Neutrophil (primary cell): Measurements from ENCODE around the gene TMEM186.

Experiments
- H3K27ac ChIP-seq: fragments of 200-600 bp; sonication (generic); 2 replicates; pipeline ENCODE4 v1.5.1; 2016; ENCODE audit warnings: mild to moderate bottlenecking, moderate library complexity
- H3K27me3 ChIP-seq: fragments of 200-600 bp; sonication (generic); 2 replicates; pipeline ENCODE4 v1.6.0; 2016; ENCODE audit warnings: mild to moderate bottlenecking
- H3K36me3 ChIP-seq: fragments of 200-600 bp; sonication (generic); 2 replicates; pipeline ENCODE4 v1.5.1; 2017
- H3K4me1 ChIP-seq, 2 experiments: fragments of 200-600 bp in 1 of 2; sonication (generic) in 1 of 2; 1 replicate in 1 of 2; 2 replicates in 1 of 2; pipeline versions ENCODE4 v1.5.1 to v1.6.1; 2013 to 2016; ENCODE audit warnings: low read depth in 1 of 2, low read length in 1 of 2, mild to moderate bottlenecking in 1 of 2, moderate library complexity in 1 of 2; ENCODE audit not compliant: control insufficient read depth in 1 of 2, insufficient read depth in 1 of 2
- H3K4me3 ChIP-seq, 2 experiments: fragments of 200-600 bp in 1 of 2; sonication (generic) in 1 of 2; 1 replicate in 1 of 2; 2 replicates in 1 of 2; pipeline ENCODE4 v1.5.1; 2013 to 2016; ENCODE audit warnings: low read depth in 1 of 2, low read length in 1 of 2, mild to moderate bottlenecking in 1 of 2, moderate library complexity in 1 of 2
- H3K9me3 ChIP-seq: fragments of 200-600 bp; sonication (generic); 2 replicates; pipeline ENCODE4 v1.5.1; 2016
- TF ChIP-seq, protein P1 (sequence below): fragments of 200-600 bp; sonication (generic); IDR thresholded peaks from 2 replicates; pipeline ENCODE4 v1.5.1; 2016; ENCODE audit warnings: antibody characterized with exemption

Gene TMEM186

GRCh38 chr16:8822403-8822802, 25.0 kb upstream of the TMEM186 start:
- peaks cover 13 to 26% of the 10 kb centered on the region in 2 experiments for H3K4me1 ChIP-seq
- no peaks in the 10 kb centered on the region for H3K9me3 ChIP-seq
- no peak overlapping the region for H3K27ac ChIP-seq
- TF ChIP-seq, protein P1, sequence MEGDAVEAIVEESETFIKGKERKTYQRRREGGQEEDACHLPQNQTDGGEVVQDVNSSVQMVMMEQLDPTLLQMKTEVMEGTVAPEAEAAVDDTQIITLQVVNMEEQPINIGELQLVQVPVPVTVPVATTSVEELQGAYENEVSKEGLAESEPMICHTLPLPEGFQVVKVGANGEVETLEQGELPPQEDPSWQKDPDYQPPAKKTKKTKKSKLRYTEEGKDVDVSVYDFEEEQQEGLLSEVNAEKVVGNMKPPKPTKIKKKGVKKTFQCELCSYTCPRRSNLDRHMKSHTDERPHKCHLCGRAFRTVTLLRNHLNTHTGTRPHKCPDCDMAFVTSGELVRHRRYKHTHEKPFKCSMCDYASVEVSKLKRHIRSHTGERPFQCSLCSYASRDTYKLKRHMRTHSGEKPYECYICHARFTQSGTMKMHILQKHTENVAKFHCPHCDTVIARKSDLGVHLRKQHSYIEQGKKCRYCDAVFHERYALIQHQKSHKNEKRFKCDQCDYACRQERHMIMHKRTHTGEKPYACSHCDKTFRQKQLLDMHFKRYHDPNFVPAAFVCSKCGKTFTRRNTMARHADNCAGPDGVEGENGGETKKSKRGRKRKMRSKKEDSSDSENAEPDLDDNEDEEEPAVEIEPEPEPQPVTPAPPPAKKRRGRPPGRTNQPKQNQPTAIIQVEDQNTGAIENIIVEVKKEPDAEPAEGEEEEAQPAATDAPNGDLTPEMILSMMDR, result no peak
- no peaks in the 10 kb centered on the region for H3K36me3 ChIP-seq
- H3K4me3 ChIP-seq, result no peak overlapping the region
- no peaks in the 10 kb centered on the region for H3K27me3 ChIP-seq

DNA sequence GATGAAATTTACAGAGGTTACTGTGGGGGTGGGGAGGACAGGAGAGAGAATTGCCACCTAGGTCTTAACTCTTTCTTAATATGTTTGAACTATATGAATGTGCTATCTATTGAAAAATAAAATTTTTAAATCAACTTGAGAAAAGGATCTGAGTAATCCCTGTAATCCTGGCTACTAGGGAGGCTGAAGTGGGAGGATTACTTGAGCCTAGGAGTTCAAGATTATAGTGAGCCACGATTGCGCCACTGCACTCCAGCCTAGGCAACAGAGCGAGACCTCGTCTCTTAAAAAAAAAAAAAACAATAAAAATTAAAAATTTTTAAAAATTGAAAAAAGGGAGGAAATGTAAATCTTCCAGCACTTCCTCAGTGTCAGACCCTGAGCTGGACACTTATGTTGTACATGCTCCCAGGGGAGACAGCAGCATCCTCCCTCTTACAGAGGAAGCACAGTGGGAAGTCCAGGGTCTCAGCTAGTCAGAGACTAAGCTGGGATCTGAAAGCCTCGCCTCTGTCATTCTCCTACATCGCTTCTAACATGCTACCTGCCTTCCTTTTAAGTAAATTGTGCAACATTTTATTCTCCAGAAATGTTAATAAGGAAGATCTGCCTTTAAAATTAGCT, 22.1 kb upstream of the TMEM186 start:
- no peaks in the 10 kb centered on the region for H3K27me3 ChIP-seq
- H3K36me3 ChIP-seq, result peaks cover 9% of the 10 kb centered on the region
- peaks cover 13 to 32% of the 10 kb centered on the region in 2 experiments for H3K4me1 ChIP-seq
- H3K9me3 ChIP-seq, result no peaks in the 10 kb centered on the region
- TF ChIP-seq, protein P1, result no peak
- H3K27ac ChIP-seq, result peak overlapping the region; percentile 61
- H3K4me3 ChIP-seq, result no peak overlapping the region

- TF ChIP-seq, protein P1, result no peak
- peaks cover 16% of the 10 kb centered on the region for H3K36me3 ChIP-seq
- H3K4me3 ChIP-seq, result no peak overlapping the region
- H3K27ac ChIP-seq, result peak overlapping the region; percentile 61
- no peaks in the 10 kb centered on the region for H3K27me3 ChIP-seq
- H3K4me1 ChIP-seq, result peaks cover 13 to 32% of the 10 kb centered on the region in 2 experiments
- no peaks in the 10 kb centered on the region for H3K9me3 ChIP-seq
These were observed 21.2 kb upstream of the TMEM186 start for GRCh38 chr16:8818504-8819270.

DNA sequence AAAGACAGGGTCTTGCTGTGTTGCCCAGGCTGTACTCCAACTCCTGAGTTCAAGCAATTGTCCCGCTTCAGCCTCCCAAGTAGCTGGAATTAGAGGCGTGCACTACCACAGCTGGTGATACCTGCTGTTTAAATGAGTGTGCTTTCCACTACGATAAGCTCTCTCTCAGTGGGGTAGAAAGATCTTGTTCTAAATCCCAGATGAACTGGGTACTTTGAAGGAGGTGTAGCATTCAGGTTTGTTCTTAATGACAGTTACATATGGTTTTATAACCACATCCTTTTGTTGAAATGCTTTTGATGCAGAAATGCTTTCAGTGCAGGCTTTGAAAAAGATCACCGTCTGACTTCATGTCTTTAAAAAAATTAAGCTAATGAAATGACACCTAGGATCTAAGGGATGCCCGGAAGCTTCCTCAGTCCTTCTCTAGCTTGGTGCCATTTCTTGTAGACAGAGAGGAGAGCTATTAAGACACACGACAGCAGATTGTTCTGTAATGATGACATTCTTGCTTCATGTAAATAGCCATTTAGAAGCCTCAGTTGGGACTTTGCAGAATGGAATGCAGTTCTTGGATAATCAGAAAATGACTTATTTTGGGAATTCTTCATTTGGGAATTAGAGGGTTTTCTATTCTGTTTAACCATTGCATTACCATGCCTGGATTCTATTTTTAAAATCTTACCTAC, 19.7 kb upstream of the TMEM186 start:
- H3K27me3 ChIP-seq, result no peaks in the 10 kb centered on the region
- no peak overlapping the region for H3K4me3 ChIP-seq
- TF ChIP-seq, protein P1, result no peak
- peak overlapping the region; percentile 45 for H3K27ac ChIP-seq
- H3K4me1 ChIP-seq, result peaks cover 13 to 32% of the 10 kb centered on the region in 2 experiments
- H3K36me3 ChIP-seq, result peaks cover 31% of the 10 kb centered on the region
- no peaks in the 10 kb centered on the region for H3K9me3 ChIP-seq

- no peak overlapping the region for H3K4me3 ChIP-seq
- no peaks in the 10 kb centered on the region for H3K9me3 ChIP-seq
- H3K36me3 ChIP-seq, result peaks cover 43% of the 10 kb centered on the region
- TF ChIP-seq, protein P1, result no peak
- H3K27me3 ChIP-seq, result no peaks in the 10 kb centered on the region
- peaks cover 6 to 21% of the 10 kb centered on the region in 2 experiments for H3K4me1 ChIP-seq
- no peak overlapping the region for H3K27ac ChIP-seq
These were observed 16.8 kb upstream of the TMEM186 start for GRCh38 chr16:8814095-8814806.
